ENCODE results near the gene UBE4A.
"Not testable (repeated sequence)": the region's sequence is repeated elsewhere in the genome, so short reads cannot be mapped to it uniquely, and the experiment has no call there.

UBE4A gene

DNA sequence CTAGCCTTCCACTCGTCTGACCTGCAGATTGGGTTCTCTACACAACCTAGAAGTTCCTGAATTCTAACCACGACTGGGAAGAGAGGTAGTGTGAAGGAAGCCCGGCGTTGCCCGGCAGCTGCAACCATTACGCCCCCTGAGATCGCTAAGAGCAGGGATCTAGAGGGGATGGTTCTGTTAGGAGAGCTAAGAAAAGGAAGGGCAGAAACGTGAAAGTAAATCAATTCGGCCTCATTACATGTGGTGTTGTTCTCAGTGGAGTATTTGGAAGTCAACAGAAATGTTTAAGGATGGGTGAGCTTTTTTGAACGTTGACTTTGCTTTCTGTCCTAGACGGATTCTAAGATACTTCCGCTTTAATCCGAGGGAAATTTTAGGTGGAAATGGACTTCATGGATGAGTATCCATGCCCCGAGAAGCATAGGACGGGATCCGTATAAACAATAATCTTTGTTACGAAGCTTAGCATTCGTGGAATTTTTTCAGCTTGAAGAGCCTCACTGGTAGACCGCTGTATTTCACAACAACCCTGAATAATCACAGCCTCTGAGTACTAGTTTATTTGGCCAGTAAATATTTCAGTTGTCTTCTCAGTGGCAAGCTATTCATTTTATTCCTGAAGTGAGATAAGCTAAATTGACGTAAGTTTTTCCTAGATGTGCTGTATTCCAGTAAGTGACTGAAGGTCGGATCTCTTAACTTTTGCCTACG lies 42.6 kb downstream of the UBE4A start:
- peak; percentile 45 for DNase-seq (ENCODE audit: low read depth)
- TF ChIP-seq, protein P1, sequence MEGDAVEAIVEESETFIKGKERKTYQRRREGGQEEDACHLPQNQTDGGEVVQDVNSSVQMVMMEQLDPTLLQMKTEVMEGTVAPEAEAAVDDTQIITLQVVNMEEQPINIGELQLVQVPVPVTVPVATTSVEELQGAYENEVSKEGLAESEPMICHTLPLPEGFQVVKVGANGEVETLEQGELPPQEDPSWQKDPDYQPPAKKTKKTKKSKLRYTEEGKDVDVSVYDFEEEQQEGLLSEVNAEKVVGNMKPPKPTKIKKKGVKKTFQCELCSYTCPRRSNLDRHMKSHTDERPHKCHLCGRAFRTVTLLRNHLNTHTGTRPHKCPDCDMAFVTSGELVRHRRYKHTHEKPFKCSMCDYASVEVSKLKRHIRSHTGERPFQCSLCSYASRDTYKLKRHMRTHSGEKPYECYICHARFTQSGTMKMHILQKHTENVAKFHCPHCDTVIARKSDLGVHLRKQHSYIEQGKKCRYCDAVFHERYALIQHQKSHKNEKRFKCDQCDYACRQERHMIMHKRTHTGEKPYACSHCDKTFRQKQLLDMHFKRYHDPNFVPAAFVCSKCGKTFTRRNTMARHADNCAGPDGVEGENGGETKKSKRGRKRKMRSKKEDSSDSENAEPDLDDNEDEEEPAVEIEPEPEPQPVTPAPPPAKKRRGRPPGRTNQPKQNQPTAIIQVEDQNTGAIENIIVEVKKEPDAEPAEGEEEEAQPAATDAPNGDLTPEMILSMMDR (IDR thresholded peaks at IDR 0.05; ENCODE audit: low read depth, low read length), result no peak
- TF ChIP-seq MYC (IDR thresholded peaks at IDR 0.05; ENCODE audit: low read depth, low read length) (no peak; the same call in 1 of the 2 replicates), POLR2A (IDR thresholded peaks at IDR 0.05; ENCODE audit: extremely low read depth, insufficient read length) (no peak)
- TF ChIP-seq, protein P2, sequence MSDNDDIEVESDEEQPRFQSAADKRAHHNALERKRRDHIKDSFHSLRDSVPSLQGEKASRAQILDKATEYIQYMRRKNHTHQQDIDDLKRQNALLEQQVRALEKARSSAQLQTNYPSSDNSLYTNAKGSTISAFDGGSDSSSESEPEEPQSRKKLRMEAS (IDR thresholded peaks at IDR 0.05; ENCODE audit: low read depth, low read length), result no peak
- H3K4me3 ChIP-seq (ENCODE audit: low read depth, low read length), result peak overlapping the region; percentile 77

DNA sequence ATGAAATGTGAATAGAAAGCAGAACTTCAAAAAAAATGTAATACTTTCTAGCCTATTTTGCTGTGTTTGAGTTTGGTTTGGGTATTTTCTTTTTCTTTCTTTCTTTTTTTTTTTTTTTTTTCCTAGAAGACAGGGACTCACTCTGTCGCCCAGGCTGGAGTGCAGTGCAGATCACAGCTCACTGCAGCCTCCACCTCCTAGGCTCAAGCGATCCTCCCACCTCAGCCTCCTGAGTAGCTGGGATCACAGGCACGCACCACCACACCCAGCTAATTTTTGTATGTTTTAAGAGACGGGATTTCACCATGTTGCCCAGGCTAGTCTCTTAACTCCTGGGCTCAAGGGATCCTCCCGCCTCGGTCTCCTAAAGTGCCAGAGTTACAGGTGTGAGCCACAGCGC lies 43.2 kb downstream of the UBE4A start:
- H3K4me3 ChIP-seq (ENCODE audit: low read depth, low read length), result peak overlapping the region; percentile 77
- DNase-seq (ENCODE audit: low read depth), result not testable (repeated sequence)

DNA sequence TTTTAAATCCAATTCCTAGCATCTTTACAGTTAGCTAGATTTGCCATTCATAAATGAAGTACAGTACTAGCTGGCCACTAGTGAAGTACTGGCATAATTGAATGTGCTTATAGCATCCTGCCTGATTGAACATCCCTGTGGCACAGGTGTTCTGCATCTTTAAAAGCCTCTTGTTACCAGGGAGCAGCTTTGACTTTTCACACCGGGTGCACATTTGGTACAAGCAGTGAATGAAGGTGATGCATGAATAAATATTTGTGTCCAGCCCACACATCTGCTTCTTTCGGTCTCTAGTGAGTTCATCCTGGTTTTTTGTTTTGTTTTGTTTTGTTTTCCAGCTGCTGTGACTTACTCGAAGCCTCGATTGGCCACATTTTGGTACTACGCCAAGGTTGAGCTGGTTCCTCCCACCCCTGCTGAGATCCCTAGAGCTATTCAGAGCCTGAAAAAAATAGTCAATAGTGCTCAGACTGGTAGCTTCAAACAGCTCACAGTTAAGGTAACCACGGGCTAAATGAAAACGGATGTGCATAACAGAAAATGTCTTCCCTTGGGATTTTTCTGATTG lies 47.3 kb downstream of the UBE4A start:
- H3K4me3 ChIP-seq (ENCODE audit: low read depth, low read length), result no peak overlapping the region
- no peak for TF ChIP-seq MYC (IDR thresholded peaks at IDR 0.05; ENCODE audit: low read depth, low read length)
- TF ChIP-seq, protein P1 (IDR thresholded peaks at IDR 0.05; ENCODE audit: low read depth, low read length), result no peak
- TF ChIP-seq, protein P2 (IDR thresholded peaks at IDR 0.05; ENCODE audit: low read depth, low read length), result no peak
- no peak for TF ChIP-seq POLR2A (IDR thresholded peaks at IDR 0.05; ENCODE audit: extremely low read depth, insufficient read length)
- DNase-seq (ENCODE audit: low read depth), result no peak

DNA sequence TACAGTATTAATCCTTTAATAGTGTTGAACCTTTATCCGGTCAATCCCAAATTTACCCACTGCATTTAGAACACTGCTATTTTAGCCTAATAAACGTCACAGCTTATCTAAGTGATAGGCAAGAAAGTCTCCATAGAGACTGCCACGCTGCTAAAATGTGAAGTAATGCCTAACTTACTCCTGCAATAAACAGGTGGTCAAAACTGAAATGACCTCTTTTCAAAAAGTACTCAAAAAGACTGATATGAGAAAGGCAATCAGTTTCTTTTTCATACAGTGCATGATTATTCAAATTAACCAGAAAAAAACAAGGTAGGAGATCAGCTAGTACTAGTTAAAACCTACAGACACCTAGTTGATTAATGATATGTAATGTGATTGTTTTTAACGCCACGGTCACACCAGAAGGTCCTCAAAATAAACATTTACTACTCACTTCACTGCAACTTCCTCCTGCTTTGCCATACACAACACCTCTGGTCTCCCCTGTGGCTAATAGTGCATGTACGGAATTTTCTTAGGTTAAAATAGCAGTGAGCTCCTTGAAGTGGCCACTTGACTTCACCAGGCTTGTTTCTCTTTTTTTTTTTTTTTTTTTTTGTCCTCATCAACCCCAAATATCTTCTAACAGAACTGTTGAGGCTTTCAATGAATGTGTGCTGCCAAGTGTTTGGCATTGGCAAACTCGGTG lies 50.8 kb downstream of the UBE4A start:
- TF ChIP-seq, protein P2 (IDR thresholded peaks at IDR 0.05; ENCODE audit: low read depth, low read length), result no peak
- TF ChIP-seq, protein P1 (IDR thresholded peaks at IDR 0.05; ENCODE audit: low read depth, low read length), result no peak
- no peak for TF ChIP-seq POLR2A (IDR thresholded peaks at IDR 0.05; ENCODE audit: extremely low read depth, insufficient read length)
- TF ChIP-seq MYC (IDR thresholded peaks at IDR 0.05; ENCODE audit: low read depth, low read length), result no peak
- no peak overlapping the region for H3K4me3 ChIP-seq (ENCODE audit: low read depth, low read length)
- DNase-seq (ENCODE audit: low read depth), result no peak

DNA sequence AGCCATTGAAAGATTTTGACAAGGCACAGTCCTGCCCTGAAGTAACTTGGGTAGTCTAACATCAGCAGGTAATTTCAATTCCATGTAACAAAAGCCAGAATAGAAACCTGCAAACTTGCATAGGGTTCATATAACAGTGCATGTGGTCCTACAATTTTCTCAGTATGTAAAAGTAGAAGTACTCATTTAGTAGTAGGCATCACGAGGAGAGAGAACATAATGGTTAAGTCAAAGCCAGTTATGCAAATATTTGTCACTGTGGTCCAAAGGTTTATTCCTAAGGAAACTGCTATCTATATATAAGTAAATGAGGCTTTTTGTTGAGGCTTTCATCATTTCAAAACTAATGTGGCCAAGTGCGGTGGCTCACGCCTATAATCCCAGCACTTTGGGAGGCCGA lies 52.1 kb downstream of the UBE4A start:
- DNase-seq (ENCODE audit: low read depth), result no peak
- H3K4me3 ChIP-seq (ENCODE audit: low read depth, low read length), result no peak overlapping the region
- TF ChIP-seq, protein P1 (IDR thresholded peaks at IDR 0.05; ENCODE audit: low read depth, low read length), result no peak
- TF ChIP-seq MYC (IDR thresholded peaks at IDR 0.05; ENCODE audit: low read depth, low read length) (no peak), POLR2A (IDR thresholded peaks at IDR 0.05; ENCODE audit: extremely low read depth, insufficient read length) (no peak)
- TF ChIP-seq, protein P2 (IDR thresholded peaks at IDR 0.05; ENCODE audit: low read depth, low read length), result no peak

DNA sequence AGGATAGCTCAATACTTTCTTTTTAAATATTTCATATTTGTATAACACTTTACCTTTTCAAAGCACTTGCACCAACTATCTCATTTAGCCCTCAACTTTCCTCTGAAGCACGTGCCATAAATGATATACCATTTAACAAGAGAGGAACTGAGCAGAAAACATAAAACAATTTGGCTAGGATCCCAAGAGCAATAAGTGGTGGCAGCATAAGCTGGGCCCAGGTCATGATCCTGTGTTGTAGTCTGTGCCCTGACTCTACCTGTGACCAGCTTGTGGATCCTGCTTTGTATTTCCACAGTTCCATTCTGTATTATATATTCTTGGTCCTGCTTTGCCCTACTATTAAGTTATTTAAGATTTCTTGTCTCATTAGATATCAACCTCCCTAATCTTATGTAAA lies 53.5 kb downstream of the UBE4A start:
- DNase-seq (ENCODE audit: low read depth), result no peak
- no peak overlapping the region for H3K4me3 ChIP-seq (ENCODE audit: low read depth, low read length)

More for the DNA sequence above, 53.5 kb downstream of the UBE4A start:
- TF ChIP-seq MYC (IDR thresholded peaks at IDR 0.05; ENCODE audit: low read depth, low read length) (no peak), POLR2A (IDR thresholded peaks at IDR 0.05; ENCODE audit: extremely low read depth, insufficient read length) (no peak)
- TF ChIP-seq, protein P2 (IDR thresholded peaks at IDR 0.05; ENCODE audit: low read depth, low read length), result no peak
- TF ChIP-seq, protein P1 (IDR thresholded peaks at IDR 0.05; ENCODE audit: low read depth, low read length), result no peak

All from NB4 (cell line).